ENCODE measurements around the gene SFXN5.

The SFXN5 gene

GRCh38 chr2:72981536-72981935 is 90.0 kb downstream of the SFXN5 start:
- Histone ChIP-seq H3K9ac (ENCODE audit: low read length) (no peak overlapping the region), H3K9me3 (ENCODE audit: insufficient read depth, low read length) (no peaks in the 10 kb centered on the region), H3F3A (ENCODE audit: insufficient read depth) (no peaks in the 10 kb centered on the region), H3K79me2 (ENCODE audit: insufficient read depth, low read length) (no peaks in the 10 kb centered on the region), H3K9me2 (replicated peaks; ENCODE audit: insufficient read depth, low read length) (no peaks in the 10 kb centered on the region), H3K36me3 (ENCODE audit: low read length) (no peaks in the 10 kb centered on the region), H3K27ac (ENCODE audit: low read depth, low read length) (no peak overlapping the region), H4K20me1 (ENCODE audit: low read depth, low read length) (no peaks in the 10 kb centered on the region), H3K27me3 (ENCODE audit: low read length) (no peaks in the 10 kb centered on the region), H2AFZ (ENCODE audit: low read depth, low read length, severe bottlenecking) (no peak overlapping the region), H3K4me2 (ENCODE audit: low read depth, low read length, poor library complexity, severe bottlenecking) (no peak overlapping the region), H3K4me3 (ENCODE audit: insufficient read depth, low read length, poor library complexity, severe bottlenecking) (no peak overlapping the region)
- TF ChIP-seq CTCF (IDR thresholded peaks at IDR 0.05; ENCODE audit: insufficient read depth, low read length, poor library complexity, severe bottlenecking) (no peak), EZH2phosphoT487 (conservative IDR thresholded peaks at IDR 0.05; ENCODE audit: low read length) (no peak)

- no peaks in the 10 kb centered on the region for H3K79me2 ChIP-seq (ENCODE audit: insufficient read depth, low read length)
- no peak overlapping the region for H3K4me2 ChIP-seq (ENCODE audit: low read depth, low read length, poor library complexity, severe bottlenecking)
- no peaks in the 10 kb centered on the region for H3K9me2 ChIP-seq (replicated peaks; ENCODE audit: insufficient read depth, low read length)
- H3K27ac ChIP-seq (ENCODE audit: low read depth, low read length): no peak overlapping the region
- no peaks in the 10 kb centered on the region for H3F3A ChIP-seq (ENCODE audit: insufficient read depth)
- no peak overlapping the region for H2AFZ ChIP-seq (ENCODE audit: low read depth, low read length, severe bottlenecking)
- no peaks in the 10 kb centered on the region for H3K36me3 ChIP-seq (ENCODE audit: low read length)
- no peak overlapping the region for H3K9ac ChIP-seq (ENCODE audit: low read length)
- H3K9me3 ChIP-seq (ENCODE audit: insufficient read depth, low read length): no peaks in the 10 kb centered on the region
- no peaks in the 10 kb centered on the region for H3K27me3 ChIP-seq (ENCODE audit: low read length)
- no peak overlapping the region for H3K4me3 ChIP-seq (ENCODE audit: insufficient read depth, low read length, poor library complexity, severe bottlenecking)
- H4K20me1 ChIP-seq (ENCODE audit: low read depth, low read length): no peaks in the 10 kb centered on the region
- TF ChIP-seq EZH2phosphoT487 (conservative IDR thresholded peaks at IDR 0.05; ENCODE audit: low read length) (no peak), CTCF (IDR thresholded peaks at IDR 0.05; ENCODE audit: insufficient read depth, low read length, poor library complexity, severe bottlenecking) (no peak)
These were observed 90.8 kb downstream of the SFXN5 start for GRCh38 chr2:72980535-72981217.

GRCh38 chr2:72979896-72980295 is 91.6 kb downstream of the SFXN5 start:
- no peaks in the 10 kb centered on the region for H3K36me3 ChIP-seq (ENCODE audit: low read length)
- H3K79me2 ChIP-seq (ENCODE audit: insufficient read depth, low read length): no peaks in the 10 kb centered on the region
- no peaks in the 10 kb centered on the region for H3K9me2 ChIP-seq (replicated peaks; ENCODE audit: insufficient read depth, low read length)
- no peaks in the 10 kb centered on the region for H3F3A ChIP-seq (ENCODE audit: insufficient read depth)
- H3K9ac ChIP-seq (ENCODE audit: low read length): no peak overlapping the region
- no peaks in the 10 kb centered on the region for H3K27me3 ChIP-seq (ENCODE audit: low read length)
- no peak for TF ChIP-seq CTCF (IDR thresholded peaks at IDR 0.05; ENCODE audit: insufficient read depth, low read length, poor library complexity, severe bottlenecking)
- TF ChIP-seq EZH2phosphoT487 (conservative IDR thresholded peaks at IDR 0.05; ENCODE audit: low read length): no peak
- H4K20me1 ChIP-seq (ENCODE audit: low read depth, low read length): no peaks in the 10 kb centered on the region
- no peak overlapping the region for H2AFZ ChIP-seq (ENCODE audit: low read depth, low read length, severe bottlenecking)
- H3K4me3 ChIP-seq (ENCODE audit: insufficient read depth, low read length, poor library complexity, severe bottlenecking): no peak overlapping the region
- no peak overlapping the region for H3K4me2 ChIP-seq (ENCODE audit: low read depth, low read length, poor library complexity, severe bottlenecking)
- no peaks in the 10 kb centered on the region for H3K9me3 ChIP-seq (ENCODE audit: insufficient read depth, low read length)
- H3K27ac ChIP-seq (ENCODE audit: low read depth, low read length): no peak overlapping the region
